Measurements from ENCODE around the gene SHISAL1.

The SHISAL1 gene

GRCh38 chr22:44205516-44206329 is 107.0 kb downstream of the SHISAL1 start:
- no peak for DNase-seq

GRCh38 chr22:44204739-44205515 is 107.8 kb downstream of the SHISAL1 start:
- DNase-seq = no peak

GRCh38 chr22:44203203-44203602 is 109.5 kb downstream of the SHISAL1 start:
- no peak for DNase-seq

GRCh38 chr22:44202261-44202789 is 110.4 kb downstream of the SHISAL1 start:
- DNase-seq = no peak

GRCh38 chr22:44201665-44202064 is 111.1 kb downstream of the SHISAL1 start:
- no peak for DNase-seq

GRCh38 chr22:44200855-44201550 is 111.7 kb downstream of the SHISAL1 start:
- DNase-seq = no peak

- no peak for DNase-seq
These were observed 112.3 kb downstream of the SHISAL1 start for GRCh38 chr22:44200451-44200850.

GRCh38 chr22:44199866-44200265 is 112.9 kb downstream of the SHISAL1 start:
- no peak for DNase-seq

GRCh38 chr22:44199164-44199563 is 113.6 kb downstream of the SHISAL1 start:
- DNase-seq = no peak

GRCh38 chr22:44197271-44197670 is 115.5 kb downstream of the SHISAL1 start:
- no peak for DNase-seq

GRCh38 chr22:44196731-44197131 is 116.0 kb downstream of the SHISAL1 start:
- DNase-seq = no peak

GRCh38 chr22:44196241-44196640 is 116.5 kb downstream of the SHISAL1 start:
- DNase-seq = no peak

GRCh38 chr22:44195189-44195871 is 117.4 kb downstream of the SHISAL1 start:
- no peak for DNase-seq

- no peak for DNase-seq
These were observed 118.2 kb downstream of the SHISAL1 start for GRCh38 chr22:44194569-44194968.

Data from SIG-M5 (cell line).